NB4 (cell line): ENCODE measurements around the gene SFMBT1.

Source experiments
- CTCF ChIP-seq: IDR thresholded peaks from one replicate; pipeline ENCODE4 v1.5.1; 2012; ENCODE audit warnings: low read depth, low read length
- MAX ChIP-seq: IDR thresholded peaks from 2 replicates; pipeline ENCODE4 v1.6.1; 2011; ENCODE audit warnings: low read depth, low read length
- MYC ChIP-seq: IDR thresholded peaks from 2 replicates; pipeline ENCODE4 v1.6.1; 2011; ENCODE audit warnings: low read depth, low read length
- POLR2A ChIP-seq: IDR thresholded peaks from 2 replicates; pipeline ENCODE4 v1.6.1; 2011; ENCODE audit warnings: mild to moderate bottlenecking; ENCODE audit not compliant: insufficient read length; ENCODE audit errors: extremely low read depth

DNA sequence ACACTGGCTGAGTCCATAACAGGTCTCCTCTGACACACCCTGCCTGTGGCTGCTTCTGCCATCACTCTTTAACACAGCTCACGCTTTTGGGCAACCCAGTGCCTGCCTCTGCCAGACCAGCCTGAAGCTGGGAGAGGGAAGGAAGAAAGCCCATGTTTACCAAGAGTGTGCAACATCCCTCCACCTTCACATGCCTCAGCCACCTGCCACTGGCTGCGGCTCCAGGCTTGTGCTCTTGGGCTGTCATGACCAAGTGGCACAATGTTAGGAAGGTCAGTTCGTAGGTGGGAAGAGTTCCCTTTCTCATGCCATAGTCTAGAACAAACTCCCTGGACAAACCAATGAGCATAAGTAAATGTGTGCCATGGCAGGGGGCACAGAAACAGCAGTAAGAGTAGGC, 168.8 kb downstream of the SFMBT1 start:
- no peak for TF ChIP-seq CTCF
- no peak for TF ChIP-seq MAX
- TF ChIP-seq POLR2A: no peak
- no peak for TF ChIP-seq MYC
